BJ (cell line): ENCODE measurements around the gene PPIP5K1. TPM values are rescaled to one million over a fixed set of nuclear protein-coding genes. Genes with fewer than 3 reads are reported as not detected.

Source experiments
- CTCF ChIA-PET: fragments of 350-600 bp; formaldehyde crosslinking; extraction: SDS; loops from one replicate; lab custom pipeline; 2021; ENCODE audit warnings: antibody characterized with exemption, inconsistent platforms; lab: Yijun Ruan, JAX
- POLR2A ChIA-PET: fragments of 300-600 bp; sonication (Branson Sonifier 250); formaldehyde crosslinking; extraction: SDS; loops from one replicate; lab custom pipeline; 2021; ENCODE audit warnings: antibody characterized with exemption; lab: Charles Lee
- DNase-seq: peaks from one replicate; pipeline ENCODE4 v3.0.0-alpha.2; 2011; ENCODE audit warnings: low read depth
- H3K27me3 ChIP-seq: 2 replicates; pipeline ENCODE4 v1.6.0; 2011; ENCODE audit warnings: low read length; ENCODE audit not compliant: control insufficient read depth, insufficient read depth
- H3K36me3 ChIP-seq: 2 replicates; pipeline ENCODE4 v1.5.1; 2011; ENCODE audit warnings: low read length; ENCODE audit not compliant: control insufficient read depth, insufficient read depth
- H3K4me3 ChIP-seq: 2 replicates; pipeline ENCODE4 v1.5.1; 2011; ENCODE audit warnings: low read depth, mild to moderate bottlenecking, control low read depth, low read length
- CTCF ChIP-seq: IDR thresholded peaks from 2 replicates; pipeline ENCODE4 v1.5.1; 2011; ENCODE audit warnings: low read depth, mild to moderate bottlenecking, control low read depth, inconsistent platforms, low read length, moderate library complexity; ENCODE audit not compliant: insufficient read depth
- polyA plus RNA-seq: library from polyadenylated mRNA; depleted of rRNA; stranded (reverse); fragments of >200 nt; gene quantifications from 2 replicates; pipeline ENCODE4 v1.2.3, GENCODE V29; 2011

PPIP5K1 gene
- polyA plus RNA-seq, 1 experiment: 29.2 TPM

- TF ChIP-seq CTCF: peak; percentile 41
- H3K36me3 ChIP-seq: no peaks in the 10 kb centered on the region
- H3K4me3 ChIP-seq: peak overlapping the region; percentile 42
- CTCF ChIA-PET: interaction anchor here (0.6 to 4.5 kb wide), 8 partner anchors 11 to 972 kb away, joined by 3 to 32 read pairs (median 4); no protein-coding TSS in a partner anchor
- no peaks in the 10 kb centered on the region for H3K27me3 ChIP-seq
- POLR2A ChIA-PET: interaction anchor here (0.6 to 1.3 kb wide), 2 partner anchors 33 to 44 kb away, joined by 4 read pairs; no protein-coding TSS in a partner anchor
- DNase-seq: no peak
Observed at GRCh38 chr15:43511012-43511885, 78.8 kb downstream of the PPIP5K1 start.

- Histone ChIP-seq H3K36me3 (no peaks in the 10 kb centered on the region), H3K4me3 (peak overlapping the region; percentile 42), H3K27me3 (no peaks in the 10 kb centered on the region)
- TF ChIP-seq CTCF: peak; percentile 45
- POLR2A ChIA-PET: interaction anchor here (0.6 to 1.3 kb wide), 3 partner anchors 33 to 140 kb away, joined by 3 to 4 read pairs (median 4); partner anchors contain the start of genes TUBGCP4 and ZSCAN29
- CTCF ChIA-PET: interaction anchor here (1.1 to 1.7 kb wide), 4 partner anchors 18 to 70 kb away, joined by 3 to 8 read pairs (median 4); no protein-coding TSS in a partner anchor
- peak; percentile 92 for DNase-seq
Observed at GRCh38 chr15:43510200-43511011, 79.6 kb downstream of the PPIP5K1 start.

- POLR2A ChIA-PET: interaction anchor here (0.6 to 1.3 kb wide), 2 partner anchors 34 to 139 kb away, joined by 3 to 4 read pairs; partner anchors contain the start of genes TUBGCP4 and ZSCAN29
- Histone ChIP-seq H3K4me3 (peak overlapping the region; percentile 41), H3K27me3 (no peaks in the 10 kb centered on the region), H3K36me3 (no peaks in the 10 kb centered on the region)
- TF ChIP-seq CTCF: no peak
- CTCF ChIA-PET: interaction anchor here (1.1 to 1.7 kb wide), 3 partner anchors 21 to 69 kb away, joined by 3 to 8 read pairs (median 4); no protein-coding TSS in a partner anchor
- no peak for DNase-seq
Observed at GRCh38 chr15:43509660-43510199, 80.3 kb downstream of the PPIP5K1 start.

- Histone ChIP-seq H3K4me3 (no peak overlapping the region), H3K36me3 (no peaks in the 10 kb centered on the region), H3K27me3 (no peaks in the 10 kb centered on the region)
- TF ChIP-seq CTCF: no peak
- POLR2A ChIA-PET: no interaction called here
- DNase-seq: no peak
- CTCF ChIA-PET: interaction anchor here (1.3 kb wide), 1 partner anchor 25 kb away, joined by 3 read pairs; no protein-coding TSS in a partner anchor
Observed at GRCh38 chr15:43508991-43509659, 80.9 kb downstream of the PPIP5K1 start.
